ENCODE data around the gene PLEKHG4B.

Gene PLEKHG4B

GRCh38 chr5:170971-171800 lies 79.2 kb downstream of the PLEKHG4B start:
- no peak overlapping the region for H3K9ac ChIP-seq (ENCODE audit: low read length)
- no peak overlapping the region for H3K27ac ChIP-seq (ENCODE audit: low read length)

DNA sequence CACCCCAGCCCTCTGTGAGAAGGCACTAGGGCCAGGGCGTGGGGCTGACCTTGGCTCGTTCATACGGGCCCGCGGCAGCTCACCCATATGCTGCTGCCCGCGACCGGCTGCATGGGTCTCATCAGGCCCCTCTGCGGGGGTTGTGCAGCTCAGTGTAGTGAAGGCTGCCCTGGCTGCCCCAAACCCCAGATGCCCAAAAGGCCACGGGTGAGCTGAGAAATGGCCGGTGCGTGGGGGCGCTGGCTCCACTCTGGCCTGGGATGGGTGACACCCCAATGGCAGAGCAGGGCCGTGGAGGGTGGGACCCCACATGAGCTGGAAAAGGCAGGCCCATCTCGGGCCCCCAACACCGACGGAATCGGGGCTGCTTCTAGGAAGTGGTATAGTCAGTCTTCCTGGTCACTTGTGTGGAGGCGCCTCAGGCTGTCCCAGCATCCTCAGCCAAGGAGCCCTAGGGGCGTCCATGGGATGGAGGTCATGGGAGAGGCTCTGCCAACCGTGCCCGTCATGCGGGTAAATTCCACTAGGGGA lies 79.9 kb downstream of the PLEKHG4B start:
- Histone ChIP-seq H3K27me3 (ENCODE audit: control insufficient read depth, insufficient read depth, low read length) (no peaks in the 10 kb centered on the region), H3K4me1 (ENCODE audit: control insufficient read depth, low read depth, low read length) (no peaks in the 10 kb centered on the region), H3K36me3 (ENCODE audit: control insufficient read depth, low read depth, low read length) (peaks cover 4% of the 10 kb centered on the region), H3K27ac (ENCODE audit: low read length) (no peak overlapping the region), H3K9ac (ENCODE audit: low read length) (no peak overlapping the region), H3K4me3 (ENCODE audit: low read length) (no peak overlapping the region), H3K9me3 (ENCODE audit: control insufficient read depth, low read depth, low read length) (no peaks in the 10 kb centered on the region)

More at GRCh38 chr5:170971-171800, 79.2 kb downstream of the PLEKHG4B start:
- H3K4me3 ChIP-seq (ENCODE audit: low read length) = no peak overlapping the region
- peaks cover 4% of the 10 kb centered on the region for H3K36me3 ChIP-seq (ENCODE audit: control insufficient read depth, low read depth, low read length)
- H3K27me3 ChIP-seq (ENCODE audit: control insufficient read depth, insufficient read depth, low read length) = no peaks in the 10 kb centered on the region
- no peaks in the 10 kb centered on the region for H3K9me3 ChIP-seq (ENCODE audit: control insufficient read depth, low read depth, low read length)
- no peaks in the 10 kb centered on the region for H3K4me1 ChIP-seq (ENCODE audit: control insufficient read depth, low read depth, low read length)

- Histone ChIP-seq H3K4me1 (ENCODE audit: control insufficient read depth, low read depth, low read length) (no peaks in the 10 kb centered on the region), H3K4me3 (ENCODE audit: low read length) (no peak overlapping the region), H3K36me3 (ENCODE audit: control insufficient read depth, low read depth, low read length) (peaks cover 4% of the 10 kb centered on the region), H3K9me3 (ENCODE audit: control insufficient read depth, low read depth, low read length) (no peaks in the 10 kb centered on the region), H3K9ac (ENCODE audit: low read length) (no peak overlapping the region), H3K27ac (ENCODE audit: low read length) (no peak overlapping the region), H3K27me3 (ENCODE audit: control insufficient read depth, insufficient read depth, low read length) (no peaks in the 10 kb centered on the region)
These were observed 80.5 kb downstream of the PLEKHG4B start for GRCh38 chr5:172421-172820.

DNA sequence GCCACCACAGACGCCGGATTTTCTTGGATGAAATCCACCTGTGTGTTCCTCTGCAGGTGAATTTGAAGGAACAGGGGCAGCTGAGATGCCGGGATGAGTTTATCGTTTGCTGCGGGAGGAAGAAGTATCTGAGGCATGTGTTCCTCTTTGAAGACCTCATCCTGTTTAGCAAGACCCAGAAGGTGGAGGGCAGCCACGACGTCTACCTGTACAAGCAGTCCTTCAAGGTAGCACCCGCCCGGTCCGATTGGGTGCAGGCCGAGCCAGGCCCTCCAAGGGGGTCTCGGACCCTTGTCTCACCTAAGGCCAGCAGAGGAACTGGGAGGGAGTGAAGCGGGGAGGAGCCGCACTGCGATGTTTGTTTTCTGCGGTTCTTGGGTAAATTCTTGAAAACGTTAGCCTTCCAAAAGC lies 80.9 kb downstream of the PLEKHG4B start:
- Histone ChIP-seq H3K27ac (ENCODE audit: low read length) (no peak overlapping the region), H3K9ac (ENCODE audit: low read length) (no peak overlapping the region), H3K4me3 (ENCODE audit: low read length) (no peak overlapping the region), H3K9me3 (ENCODE audit: control insufficient read depth, low read depth, low read length) (no peaks in the 10 kb centered on the region), H3K4me1 (ENCODE audit: control insufficient read depth, low read depth, low read length) (no peaks in the 10 kb centered on the region), H3K36me3 (ENCODE audit: control insufficient read depth, low read depth, low read length) (peaks cover 4% of the 10 kb centered on the region), H3K27me3 (ENCODE audit: control insufficient read depth, insufficient read depth, low read length) (no peaks in the 10 kb centered on the region)

DNA sequence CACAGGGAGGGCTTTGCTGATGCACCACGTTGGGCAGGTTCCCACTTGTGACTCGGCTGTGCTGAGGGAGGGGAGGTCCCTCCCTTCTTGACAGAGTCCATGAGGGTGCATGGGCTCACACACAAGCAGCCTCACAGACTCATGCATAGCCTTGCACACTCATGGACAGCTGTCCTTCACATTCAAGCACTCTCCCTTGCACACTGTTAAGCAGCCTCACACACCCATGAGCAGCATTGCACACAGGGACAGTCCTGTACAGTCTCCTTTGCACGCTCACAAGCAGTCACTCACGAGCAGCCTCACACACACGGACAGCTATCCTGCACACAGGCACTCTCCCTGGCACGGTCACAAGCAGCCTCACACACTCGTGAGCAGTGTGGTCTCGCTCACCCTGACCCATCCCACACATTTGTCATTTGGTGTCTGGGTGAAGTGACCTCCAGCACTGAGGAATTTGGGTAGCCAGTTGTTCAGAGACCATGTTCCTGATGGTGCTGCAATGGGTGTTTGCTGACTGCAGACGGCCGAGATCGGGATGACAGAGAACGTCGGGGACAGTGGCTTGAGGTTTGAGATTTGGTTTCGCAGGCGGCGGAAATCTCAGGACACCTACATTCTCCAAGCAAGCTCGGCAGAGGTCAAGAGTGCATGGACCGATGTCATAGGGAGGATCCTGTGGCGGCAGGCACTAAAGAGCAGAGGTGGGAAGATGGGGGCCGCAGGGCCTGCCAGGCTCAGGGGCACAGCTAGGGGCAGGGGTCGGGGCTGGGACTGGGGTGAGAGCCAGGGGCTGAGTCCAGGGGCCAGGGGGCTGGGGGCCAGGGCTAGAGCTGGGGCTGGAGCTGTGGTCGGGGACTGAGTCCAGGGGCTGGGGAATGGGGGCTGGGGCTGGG lies 81.7 kb downstream of the PLEKHG4B start:
- Histone ChIP-seq H3K4me1 (ENCODE audit: control insufficient read depth, low read depth, low read length) (no peaks in the 10 kb centered on the region), H3K27ac (ENCODE audit: low read length) (no peak overlapping the region), H3K9ac (ENCODE audit: low read length) (no peak overlapping the region), H3K36me3 (ENCODE audit: control insufficient read depth, low read depth, low read length) (peaks cover 4% of the 10 kb centered on the region), H3K9me3 (ENCODE audit: control insufficient read depth, low read depth, low read length) (no peaks in the 10 kb centered on the region), H3K27me3 (ENCODE audit: control insufficient read depth, insufficient read depth, low read length) (no peaks in the 10 kb centered on the region), H3K4me3 (ENCODE audit: low read length) (no peak overlapping the region)

DNA sequence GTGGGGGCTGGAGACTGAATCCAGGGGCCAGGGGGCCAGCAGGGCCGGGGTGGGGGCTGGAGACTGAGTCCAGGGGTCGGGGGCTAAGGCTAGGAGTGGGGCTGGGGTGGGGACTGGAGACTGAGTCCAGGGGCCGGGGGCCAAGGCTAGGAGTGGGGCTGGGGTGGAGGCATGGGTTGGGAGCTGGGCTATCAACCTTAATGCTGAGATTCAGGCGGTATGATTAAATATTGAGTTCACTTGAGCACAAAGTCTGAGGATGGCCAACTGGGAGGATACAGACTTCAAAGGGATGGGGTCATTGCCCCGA lies 82.3 kb downstream of the PLEKHG4B start:
- H3K27ac ChIP-seq (ENCODE audit: low read length) = no peak overlapping the region
- no peak overlapping the region for H3K4me3 ChIP-seq (ENCODE audit: low read length)
- no peaks in the 10 kb centered on the region for H3K4me1 ChIP-seq (ENCODE audit: control insufficient read depth, low read depth, low read length)
- H3K27me3 ChIP-seq (ENCODE audit: control insufficient read depth, insufficient read depth, low read length) = no peaks in the 10 kb centered on the region
- H3K9me3 ChIP-seq (ENCODE audit: control insufficient read depth, low read depth, low read length) = no peaks in the 10 kb centered on the region
- peaks cover 4% of the 10 kb centered on the region for H3K36me3 ChIP-seq (ENCODE audit: control insufficient read depth, low read depth, low read length)
- no peak overlapping the region for H3K9ac ChIP-seq (ENCODE audit: low read length)

DNA sequence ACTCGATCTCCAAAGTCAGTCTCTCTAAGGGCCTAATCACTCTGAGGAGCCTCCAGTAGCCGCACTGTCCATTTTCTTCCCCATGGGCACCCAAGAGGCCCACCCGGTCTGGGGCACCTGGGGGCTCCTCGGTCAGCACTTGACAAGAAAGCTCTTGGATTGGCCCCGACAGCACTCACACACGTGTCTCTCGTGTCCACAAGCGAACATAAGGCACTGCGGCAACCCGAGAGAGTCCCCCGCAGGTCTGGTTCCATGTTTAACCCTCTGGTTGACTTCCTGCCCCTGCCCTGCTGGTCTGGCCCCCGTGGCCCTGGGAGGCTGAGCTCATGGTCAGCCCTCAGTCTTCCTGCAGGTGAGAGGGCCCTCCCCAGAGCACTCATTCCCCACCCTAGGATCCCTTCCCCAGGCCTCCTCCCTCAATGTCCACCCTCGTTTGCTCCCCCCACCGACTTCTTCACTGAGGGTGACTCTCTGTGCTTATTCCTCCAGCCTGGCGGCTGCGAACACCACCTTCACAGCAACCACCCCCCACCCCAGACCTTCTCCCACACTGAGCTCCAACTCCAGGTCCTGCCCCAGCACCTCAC lies 83.0 kb downstream of the PLEKHG4B start:
- H3K9me3 ChIP-seq (ENCODE audit: control insufficient read depth, low read depth, low read length) = no peaks in the 10 kb centered on the region
- no peaks in the 10 kb centered on the region for H3K27me3 ChIP-seq (ENCODE audit: control insufficient read depth, insufficient read depth, low read length)
- H3K4me3 ChIP-seq (ENCODE audit: low read length) = no peak overlapping the region
- peaks cover 4% of the 10 kb centered on the region for H3K36me3 ChIP-seq (ENCODE audit: control insufficient read depth, low read depth, low read length)
- no peak overlapping the region for H3K27ac ChIP-seq (ENCODE audit: low read length)
- no peak overlapping the region for H3K9ac ChIP-seq (ENCODE audit: low read length)
- H3K4me1 ChIP-seq (ENCODE audit: control insufficient read depth, low read depth, low read length) = no peaks in the 10 kb centered on the region

DNA sequence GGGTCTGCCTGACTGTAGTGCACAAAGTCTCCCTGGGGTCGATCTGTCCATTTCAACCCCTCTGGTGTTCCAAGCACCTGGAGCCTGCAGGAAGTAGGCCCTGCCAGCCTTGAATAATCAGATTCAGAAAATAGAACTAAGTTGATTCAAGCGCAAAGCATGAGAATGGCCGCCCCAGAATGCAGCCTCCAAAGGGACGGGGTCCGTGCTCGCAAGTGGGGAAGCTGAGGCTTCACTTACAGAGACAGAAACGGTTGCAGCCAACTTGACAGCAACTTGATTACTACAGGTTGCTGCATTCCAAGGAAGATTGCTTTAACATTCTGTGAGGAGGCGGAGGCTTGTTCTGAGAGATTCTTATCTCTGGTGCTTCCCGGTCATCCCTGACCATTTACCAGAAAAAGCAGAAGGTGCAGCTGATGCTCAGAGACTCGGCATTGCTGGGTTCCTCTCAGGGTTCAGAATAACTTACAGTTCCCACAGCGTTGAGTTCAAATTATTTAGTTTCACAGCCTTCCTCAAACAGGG lies 84.4 kb downstream of the PLEKHG4B start:
- Histone ChIP-seq H3K36me3 (ENCODE audit: control insufficient read depth, low read depth, low read length) (peaks cover 4% of the 10 kb centered on the region), H3K27me3 (ENCODE audit: control insufficient read depth, insufficient read depth, low read length) (no peaks in the 10 kb centered on the region), H3K4me3 (ENCODE audit: low read length) (no peak overlapping the region), H3K4me1 (ENCODE audit: control insufficient read depth, low read depth, low read length) (no peaks in the 10 kb centered on the region), H3K27ac (ENCODE audit: low read length) (no peak overlapping the region), H3K9me3 (ENCODE audit: control insufficient read depth, low read depth, low read length) (no peaks in the 10 kb centered on the region), H3K9ac (ENCODE audit: low read length) (no peak overlapping the region)

- H3K36me3 ChIP-seq (ENCODE audit: control insufficient read depth, low read depth, low read length) = peaks cover 4% of the 10 kb centered on the region
- no peaks in the 10 kb centered on the region for H3K27me3 ChIP-seq (ENCODE audit: control insufficient read depth, insufficient read depth, low read length)
- no peaks in the 10 kb centered on the region for H3K4me1 ChIP-seq (ENCODE audit: control insufficient read depth, low read depth, low read length)
- no peak overlapping the region for H3K4me3 ChIP-seq (ENCODE audit: low read length)
- no peak overlapping the region for H3K27ac ChIP-seq (ENCODE audit: low read length)
- no peak overlapping the region for H3K9ac ChIP-seq (ENCODE audit: low read length)
- no peaks in the 10 kb centered on the region for H3K9me3 ChIP-seq (ENCODE audit: control insufficient read depth, low read depth, low read length)
These were observed 86.1 kb downstream of the PLEKHG4B start for GRCh38 chr5:178110-178509.

- no peaks in the 10 kb centered on the region for H3K4me1 ChIP-seq (ENCODE audit: control insufficient read depth, low read depth, low read length)
- H3K27me3 ChIP-seq (ENCODE audit: control insufficient read depth, insufficient read depth, low read length) = no peaks in the 10 kb centered on the region
- H3K36me3 ChIP-seq (ENCODE audit: control insufficient read depth, low read depth, low read length) = no peaks in the 10 kb centered on the region
These were observed 87.4 kb downstream of the PLEKHG4B start for GRCh38 chr5:179401-179800.

GRCh38 chr5:180286-180918 lies 88.4 kb downstream of the PLEKHG4B start:
- no peaks in the 10 kb centered on the region for H3K9me3 ChIP-seq (ENCODE audit: control insufficient read depth, low read depth, low read length)
- no peak overlapping the region for H3K27ac ChIP-seq (ENCODE audit: low read length)
- no peaks in the 10 kb centered on the region for H3K36me3 ChIP-seq (ENCODE audit: control insufficient read depth, low read depth, low read length)
- H3K4me3 ChIP-seq (ENCODE audit: low read length) = no peak overlapping the region
- no peaks in the 10 kb centered on the region for H3K4me1 ChIP-seq (ENCODE audit: control insufficient read depth, low read depth, low read length)
- no peaks in the 10 kb centered on the region for H3K27me3 ChIP-seq (ENCODE audit: control insufficient read depth, insufficient read depth, low read length)
- H3K9ac ChIP-seq (ENCODE audit: low read length) = no peak overlapping the region

More at GRCh38 chr5:179401-179800, 87.4 kb downstream of the PLEKHG4B start:
- no peak overlapping the region for H3K27ac ChIP-seq (ENCODE audit: low read length)
- H3K9ac ChIP-seq (ENCODE audit: low read length) = no peak overlapping the region
- H3K4me3 ChIP-seq (ENCODE audit: low read length) = no peak overlapping the region
- no peaks in the 10 kb centered on the region for H3K9me3 ChIP-seq (ENCODE audit: control insufficient read depth, low read depth, low read length)
